Ramos (cell line): Measurements from ENCODE around the gene ASS1.

ENCODE experiments used
- in situ Hi-C: fragments of 300-500 bp; cut with MboI; formaldehyde crosslinking; loops from one replicate; pipeline ENCODE4 v1.14.3; 2022; ENCODE audit warnings: low sequenced_read_pairs; ENCODE audit not compliant: unreplicated experiment

The ASS1 gene

GRCh38 chr9:130417602-130418001 is 27.2 kb upstream of the ASS1 start:
- in situ Hi-C loops, result no loop called here

- in situ Hi-C loops, result no loop called here
Observed at GRCh38 chr9:130418776-130419175, 26.0 kb upstream of the ASS1 start.

DNA sequence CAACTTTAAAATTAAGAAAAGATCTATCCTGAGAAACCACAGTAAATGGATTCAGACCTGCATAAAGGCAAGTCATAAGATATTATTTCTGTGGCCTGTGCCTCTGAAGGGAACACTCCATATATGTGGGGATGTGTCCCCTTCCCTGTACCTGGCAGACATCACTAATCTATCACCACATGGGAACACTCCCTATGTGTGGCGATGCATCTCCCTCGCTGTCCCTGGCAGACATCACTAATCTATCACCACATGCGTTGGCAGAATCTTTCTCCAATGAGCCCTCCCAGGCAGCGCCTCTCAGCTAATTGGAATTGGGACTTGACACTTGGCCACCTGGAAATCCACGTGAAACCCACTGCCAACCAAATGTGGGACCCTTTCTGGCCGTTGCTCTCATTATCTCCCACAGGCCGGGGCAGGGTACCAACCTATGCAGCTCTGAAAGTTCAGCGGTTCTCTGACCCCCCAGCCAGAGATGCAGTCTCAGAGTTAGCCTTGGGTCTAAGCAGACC is 25.2 kb upstream of the ASS1 start:
- in situ Hi-C loops, result no loop called here

DNA sequence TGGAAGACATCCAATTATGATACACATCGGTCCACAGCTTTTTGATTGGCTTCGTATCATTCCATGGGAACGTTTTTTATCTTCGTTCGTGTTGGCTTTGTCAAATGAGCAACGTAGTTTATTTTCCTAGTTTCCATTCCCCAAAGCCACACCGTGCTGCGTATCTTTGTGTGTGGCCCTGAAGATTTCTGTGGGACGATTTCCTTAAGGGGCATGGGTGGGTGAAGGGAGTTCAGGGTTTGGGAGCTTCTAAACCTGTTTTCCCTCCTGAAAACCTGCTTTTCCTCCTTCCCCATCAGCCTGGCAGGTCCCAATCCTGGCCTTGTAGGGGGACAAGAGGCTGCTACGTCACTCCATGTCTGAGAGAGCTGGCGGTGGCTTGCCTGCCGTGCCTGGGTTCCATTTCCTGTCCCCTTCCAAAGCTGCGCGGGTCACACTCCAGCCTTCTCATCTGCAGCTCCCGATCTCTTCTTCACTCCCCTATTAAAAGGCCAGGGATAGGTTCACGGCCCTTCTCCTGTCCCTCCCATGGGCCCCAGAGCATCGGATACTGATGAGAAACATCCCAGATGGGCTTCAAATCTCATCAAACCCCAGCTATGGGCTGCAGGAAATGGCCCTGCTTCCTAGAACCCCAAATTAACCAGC is 23.5 kb upstream of the ASS1 start:
- in situ Hi-C loops, result no loop called here

DNA sequence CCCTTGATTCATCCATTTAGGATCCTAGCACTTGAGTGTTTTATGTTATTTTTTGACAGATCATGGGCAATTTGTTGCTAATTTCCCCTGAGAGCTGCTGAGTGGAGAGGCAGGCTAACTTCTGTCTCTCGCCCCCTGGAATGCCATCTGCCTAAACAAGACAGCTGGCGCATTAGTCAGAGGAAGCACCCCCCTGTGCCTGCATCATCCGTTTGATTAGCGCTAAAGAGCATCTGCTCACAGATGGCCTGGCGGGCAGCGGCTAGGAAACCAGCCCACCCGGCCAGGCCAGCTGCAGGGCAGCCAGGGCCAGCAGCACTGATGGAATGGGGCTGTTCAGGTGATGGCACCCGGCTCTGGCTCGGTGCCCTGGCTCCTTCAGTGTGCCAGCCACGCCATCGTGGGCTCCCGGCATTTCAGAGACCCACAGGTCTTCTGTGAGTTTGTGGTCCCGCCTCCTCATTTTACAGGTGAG is 22.9 kb upstream of the ASS1 start:
- in situ Hi-C loops, result no loop called here

DNA sequence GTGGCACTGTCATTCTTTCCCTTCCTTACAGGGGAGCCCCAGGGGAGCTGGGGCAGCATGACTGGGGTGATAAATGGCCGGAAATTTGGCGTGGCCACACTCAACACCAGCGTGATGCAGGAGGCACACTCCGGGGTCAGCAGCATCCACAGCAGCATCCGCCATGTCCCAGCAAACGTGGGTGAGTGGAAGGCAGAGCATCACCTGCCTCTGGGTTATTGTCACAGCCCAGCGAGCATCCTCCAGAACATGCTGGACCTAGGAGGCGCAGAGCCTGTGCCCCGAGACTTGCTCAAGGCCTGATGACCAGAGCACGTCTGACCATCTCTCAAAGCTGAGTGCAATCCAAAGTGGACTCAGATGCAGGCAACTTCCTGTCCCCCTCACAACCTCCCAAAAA is 22.2 kb upstream of the ASS1 start:
- in situ Hi-C loops, result no loop called here

- in situ Hi-C loops, result no loop called here
Observed at GRCh38 chr9:130423272-130423671, 21.5 kb upstream of the ASS1 start.

DNA sequence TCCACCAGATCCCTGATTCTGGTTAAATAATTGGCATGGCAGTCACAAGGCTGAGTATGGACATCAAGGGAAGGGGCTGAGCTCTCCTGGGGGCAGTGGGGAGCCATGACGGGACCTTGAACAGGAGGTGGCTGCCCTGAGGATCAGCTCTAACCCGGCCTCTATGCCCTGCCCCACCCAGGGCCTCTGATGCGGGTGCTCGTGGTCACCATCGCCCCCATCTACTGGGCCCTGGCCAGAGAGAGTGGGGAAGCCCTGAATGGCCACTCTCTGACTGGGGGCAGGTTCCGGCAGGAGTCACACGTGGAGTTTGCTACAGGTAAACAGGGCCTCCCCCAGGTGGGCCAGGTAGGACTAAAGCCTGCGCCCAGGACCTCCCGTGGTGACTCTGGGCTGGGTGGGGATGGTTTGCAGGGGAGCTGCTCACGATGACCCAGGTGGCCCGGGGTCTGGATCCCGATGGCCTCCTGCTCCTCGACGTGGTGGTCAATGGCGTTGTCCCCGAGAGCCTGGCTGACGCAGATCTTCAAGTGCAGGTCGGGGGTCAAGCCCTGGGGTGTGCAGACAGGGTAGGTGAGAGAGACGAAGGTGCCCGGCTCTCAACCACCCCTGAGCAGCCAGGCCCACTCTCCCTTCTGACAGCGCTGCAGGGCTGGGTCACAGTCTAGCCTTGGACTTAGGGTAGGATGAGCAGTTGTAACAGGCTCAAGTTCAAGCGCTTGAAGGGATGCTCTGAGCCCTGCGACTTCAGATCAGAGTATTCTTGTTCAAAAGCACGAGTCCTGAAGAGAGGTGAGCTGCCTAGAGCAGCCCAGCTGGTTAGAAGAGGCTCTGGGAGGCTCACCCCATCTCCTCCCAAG is 19.9 kb upstream of the ASS1 start:
- in situ Hi-C loops, result no loop called here

GRCh38 chr9:130425741-130426466 is 18.9 kb upstream of the ASS1 start:
- in situ Hi-C loops, result no loop called here

DNA sequence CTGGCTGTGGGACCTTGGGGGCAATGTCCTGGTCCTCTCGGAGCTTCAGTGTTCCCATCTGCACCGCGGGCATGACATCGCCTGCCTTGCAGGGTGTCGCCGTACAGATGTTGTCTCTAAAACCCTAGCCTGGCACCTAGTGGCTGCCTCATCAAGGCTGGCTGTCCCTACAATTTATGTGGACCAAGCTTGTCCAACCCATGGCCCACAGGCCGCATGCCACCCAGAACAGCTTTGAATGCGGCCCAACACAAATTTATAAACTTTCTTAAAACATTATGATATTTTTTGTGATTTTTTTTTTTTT is 18.3 kb upstream of the ASS1 start:
- in situ Hi-C loops, result no loop called here

GRCh38 chr9:130426883-130427282 is 17.9 kb upstream of the ASS1 start:
- in situ Hi-C loops, result no loop called here

GRCh38 chr9:130427326-130427725 is 17.4 kb upstream of the ASS1 start:
- in situ Hi-C loops, result no loop called here

GRCh38 chr9:130428086-130428665 is 16.6 kb upstream of the ASS1 start:
- in situ Hi-C loops, result no loop called here

- in situ Hi-C loops, result no loop called here
Observed at GRCh38 chr9:130429381-130429780, 15.4 kb upstream of the ASS1 start.

DNA sequence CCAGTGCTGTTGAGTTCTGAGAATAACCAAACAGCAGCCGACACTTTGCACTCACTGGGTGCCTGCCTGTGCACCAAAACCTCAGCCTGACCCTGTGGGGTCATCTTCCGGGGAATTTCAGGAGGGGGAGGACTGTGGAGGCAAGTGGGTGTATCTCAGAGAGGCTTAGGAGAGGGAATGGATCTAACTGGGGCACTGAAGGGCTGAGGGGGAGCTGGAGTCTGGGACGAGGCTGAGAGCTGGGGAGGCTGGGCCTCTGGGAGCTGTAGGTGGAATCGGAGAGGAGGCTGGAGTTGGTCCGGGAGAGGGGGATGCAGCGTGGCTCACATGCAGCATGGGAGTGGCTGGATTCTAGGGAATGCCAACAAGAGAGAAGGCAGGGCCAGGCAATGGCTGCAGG is 14.9 kb upstream of the ASS1 start:
- in situ Hi-C loops, result no loop called here

DNA sequence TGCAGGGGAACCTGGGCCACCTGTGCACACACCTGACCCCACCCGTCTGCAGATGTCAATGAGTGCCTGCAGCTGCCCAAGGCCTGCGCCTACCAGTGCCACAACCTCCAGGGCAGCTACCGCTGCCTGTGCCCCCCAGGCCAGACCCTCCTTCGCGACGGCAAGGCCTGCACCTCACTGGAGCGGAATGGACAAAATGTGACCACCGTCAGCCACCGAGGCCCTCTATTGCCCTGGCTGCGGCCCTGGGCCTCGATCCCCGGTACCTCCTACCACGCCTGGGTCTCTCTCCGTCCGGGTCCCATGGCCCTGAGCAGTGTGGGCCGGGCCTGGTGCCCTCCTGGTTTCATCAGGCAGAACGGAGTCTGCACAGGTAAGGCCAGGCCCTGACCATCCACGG is 14.5 kb upstream of the ASS1 start:
- in situ Hi-C loops, result no loop called here

DNA sequence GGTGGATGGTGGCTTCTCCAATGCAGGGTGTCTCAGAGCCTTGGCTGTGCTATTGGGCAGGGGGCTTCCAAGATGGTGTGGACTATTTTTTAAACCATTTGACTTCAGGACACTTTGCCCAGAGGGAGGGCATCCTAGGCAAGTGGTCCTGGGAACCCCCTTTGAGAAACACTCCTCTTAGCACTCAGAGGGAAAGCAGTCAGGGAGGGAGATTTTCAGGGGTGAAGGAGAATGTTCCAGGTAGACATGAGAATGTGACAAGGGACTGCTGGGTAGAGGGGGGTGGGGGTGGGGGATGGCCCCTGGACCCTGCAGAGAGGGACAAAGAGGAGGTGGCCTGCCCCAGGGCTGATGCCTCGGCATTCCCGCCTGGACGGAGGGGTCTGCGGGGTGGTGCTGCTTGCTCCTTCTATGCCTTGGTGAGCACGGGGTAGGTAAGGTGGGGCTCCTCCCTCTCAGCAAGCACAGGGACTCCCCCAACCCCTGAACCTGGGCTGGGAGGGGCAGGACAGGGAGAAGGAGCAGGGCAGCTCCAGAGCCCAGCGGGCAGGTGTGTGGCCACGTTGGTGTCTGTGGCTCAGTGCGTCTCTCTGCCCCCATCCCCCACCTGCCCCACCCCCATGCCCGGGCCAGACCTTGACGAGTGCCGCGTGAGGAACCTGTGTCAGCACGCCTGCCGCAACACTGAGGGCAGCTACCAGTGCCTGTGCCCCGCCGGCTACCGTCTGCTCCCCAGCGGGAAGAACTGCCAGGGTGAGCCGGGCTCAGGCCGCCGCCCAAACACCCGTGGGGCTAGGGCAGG is 13.8 kb upstream of the ASS1 start:
- in situ Hi-C loops, result no loop called here

DNA sequence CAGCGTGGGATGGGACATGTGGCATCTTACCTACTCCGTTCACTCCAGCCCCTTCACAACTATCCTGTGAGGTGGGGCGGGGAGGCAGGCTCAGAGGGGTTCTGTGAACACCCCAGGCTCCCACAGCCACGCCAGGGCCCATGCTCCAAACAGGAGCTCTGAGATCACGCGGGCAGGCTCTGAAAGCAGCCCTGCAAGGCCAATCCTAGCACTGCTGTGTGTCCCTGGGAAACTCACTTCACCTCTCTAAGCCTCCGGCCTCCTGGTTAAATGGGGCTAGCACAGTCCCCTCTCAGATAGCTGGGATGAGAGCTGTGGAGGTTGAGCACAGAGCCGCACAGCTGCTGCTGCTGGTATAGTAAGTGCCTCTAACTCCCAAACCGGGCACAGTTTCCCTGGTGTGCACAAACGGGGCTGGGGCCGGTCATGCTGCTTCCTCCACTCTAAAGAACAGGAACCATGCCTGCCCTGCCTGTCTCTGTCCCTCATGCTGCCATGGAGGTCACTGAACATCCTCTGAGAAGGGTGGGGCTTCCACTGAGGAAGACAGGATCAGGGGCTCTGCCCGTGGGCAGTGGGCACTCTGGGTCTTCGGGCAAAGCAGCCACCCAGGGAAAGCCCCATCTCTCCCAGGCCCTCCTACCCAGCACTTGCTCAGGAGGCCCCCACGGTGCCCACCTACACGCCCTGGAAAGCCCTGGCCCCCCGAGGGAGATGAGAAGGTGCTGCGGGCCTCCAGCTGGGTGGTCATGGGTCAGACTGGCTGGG is 13.0 kb upstream of the ASS1 start:
- in situ Hi-C loops, result no loop called here

DNA sequence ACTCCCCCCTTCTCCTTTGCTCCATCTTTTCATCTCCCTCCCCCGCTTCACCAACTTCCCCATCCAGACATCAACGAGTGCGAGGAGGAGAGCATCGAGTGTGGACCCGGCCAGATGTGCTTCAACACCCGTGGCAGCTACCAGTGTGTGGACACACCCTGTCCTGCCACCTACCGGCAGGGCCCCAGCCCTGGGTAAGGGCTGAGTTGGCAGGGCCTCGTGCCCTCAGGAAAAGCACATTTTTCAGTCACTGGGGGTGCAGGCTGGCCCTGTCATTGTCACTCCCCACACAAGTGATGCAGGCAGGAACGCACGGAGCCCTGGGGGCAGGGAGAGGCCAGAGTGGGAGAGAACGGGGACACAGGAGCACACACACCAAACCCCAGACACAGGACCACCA is 12.4 kb upstream of the ASS1 start:
- in situ Hi-C loops, result no loop called here
